Gastroesophageal sphincter (tissue), 3 donors: ENCODE data around the gene PCDHGC5.

Source experiments
- POLR2A ChIP-seq, 2 donors: fragments of 450-650 bp; IDR thresholded peaks; one replicate each; pipeline ENCODE4 v1.6.1; 2017; ENCODE audit warnings: antibody characterized with exemption in 2 of 2, mild to moderate bottlenecking in 2 of 2, moderate library complexity in 1 of 2
- POLR2AphosphoS5 ChIP-seq: sonication (generic); formaldehyde crosslinking; IDR thresholded peaks from one replicate; pipeline ENCODE4 v1.6.1; 2017; ENCODE audit warnings: antibody characterized with exemption
- TF ChIP-seq, protein P1 (sequence below), 4 experiments: fragments of 200-600 bp in 2 of 4; fragments of 450-650 bp in 2 of 4; sonication (generic) in 1 of 4; IDR thresholded peaks; one replicate each; pipeline ENCODE4 v1.5.1; 2017 to 2019; ENCODE audit warnings: antibody characterized with exemption in 4 of 4, mild to moderate bottlenecking in 2 of 4, moderate library complexity in 2 of 4

DNA sequence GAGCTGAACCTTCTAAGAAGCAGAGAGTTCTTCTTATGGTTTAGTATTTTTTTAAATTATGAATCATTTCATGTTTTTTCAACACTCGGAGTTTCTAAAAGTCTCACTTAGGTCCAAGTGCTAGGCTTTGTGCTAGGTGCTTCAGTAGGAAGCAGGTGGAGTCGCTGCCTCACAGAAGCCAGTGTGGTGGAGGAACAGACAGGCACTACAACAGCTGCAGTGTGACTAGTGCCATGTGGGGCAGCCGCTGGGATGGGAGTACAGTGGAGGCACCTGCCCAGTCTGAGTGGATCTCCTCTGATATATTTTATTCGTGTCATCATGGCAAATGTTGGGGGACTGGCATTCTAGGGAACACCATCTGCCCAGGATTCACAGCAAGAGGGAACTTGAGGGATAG is 15.3 kb downstream of the PCDHGC5 start:
- TF ChIP-seq POLR2A (IDR thresholded peaks at IDR 0.05) (no peak), POLR2AphosphoS5 (no peak)
- TF ChIP-seq, protein P1, sequence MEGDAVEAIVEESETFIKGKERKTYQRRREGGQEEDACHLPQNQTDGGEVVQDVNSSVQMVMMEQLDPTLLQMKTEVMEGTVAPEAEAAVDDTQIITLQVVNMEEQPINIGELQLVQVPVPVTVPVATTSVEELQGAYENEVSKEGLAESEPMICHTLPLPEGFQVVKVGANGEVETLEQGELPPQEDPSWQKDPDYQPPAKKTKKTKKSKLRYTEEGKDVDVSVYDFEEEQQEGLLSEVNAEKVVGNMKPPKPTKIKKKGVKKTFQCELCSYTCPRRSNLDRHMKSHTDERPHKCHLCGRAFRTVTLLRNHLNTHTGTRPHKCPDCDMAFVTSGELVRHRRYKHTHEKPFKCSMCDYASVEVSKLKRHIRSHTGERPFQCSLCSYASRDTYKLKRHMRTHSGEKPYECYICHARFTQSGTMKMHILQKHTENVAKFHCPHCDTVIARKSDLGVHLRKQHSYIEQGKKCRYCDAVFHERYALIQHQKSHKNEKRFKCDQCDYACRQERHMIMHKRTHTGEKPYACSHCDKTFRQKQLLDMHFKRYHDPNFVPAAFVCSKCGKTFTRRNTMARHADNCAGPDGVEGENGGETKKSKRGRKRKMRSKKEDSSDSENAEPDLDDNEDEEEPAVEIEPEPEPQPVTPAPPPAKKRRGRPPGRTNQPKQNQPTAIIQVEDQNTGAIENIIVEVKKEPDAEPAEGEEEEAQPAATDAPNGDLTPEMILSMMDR (IDR thresholded peaks at IDR 0.05) = no peak
